GM18502 (cell line): ENCODE data around the gene ENTPD1.
A peak's percentile ranks its signal among the peaks of the same experiment; 100 is the strongest.
"Not testable (repeated sequence)": the region's sequence is repeated elsewhere in the genome, so short reads cannot be mapped to it uniquely, and the experiment has no call there.

Experiments used
- ATAC-seq: cut with Tn5 transposase; IDR thresholded peaks from one replicate; pipeline ENCODE4 v1.9.1; 2021; ENCODE audit warnings: mild to moderate bottlenecking; ENCODE audit not compliant: unreplicated experiment, poor library complexity

Gene ENTPD1

GRCh38 chr10:95906677-95907455 lies 150.9 kb downstream of the ENTPD1 start:
- ATAC-seq = peak; percentile 45

DNA sequence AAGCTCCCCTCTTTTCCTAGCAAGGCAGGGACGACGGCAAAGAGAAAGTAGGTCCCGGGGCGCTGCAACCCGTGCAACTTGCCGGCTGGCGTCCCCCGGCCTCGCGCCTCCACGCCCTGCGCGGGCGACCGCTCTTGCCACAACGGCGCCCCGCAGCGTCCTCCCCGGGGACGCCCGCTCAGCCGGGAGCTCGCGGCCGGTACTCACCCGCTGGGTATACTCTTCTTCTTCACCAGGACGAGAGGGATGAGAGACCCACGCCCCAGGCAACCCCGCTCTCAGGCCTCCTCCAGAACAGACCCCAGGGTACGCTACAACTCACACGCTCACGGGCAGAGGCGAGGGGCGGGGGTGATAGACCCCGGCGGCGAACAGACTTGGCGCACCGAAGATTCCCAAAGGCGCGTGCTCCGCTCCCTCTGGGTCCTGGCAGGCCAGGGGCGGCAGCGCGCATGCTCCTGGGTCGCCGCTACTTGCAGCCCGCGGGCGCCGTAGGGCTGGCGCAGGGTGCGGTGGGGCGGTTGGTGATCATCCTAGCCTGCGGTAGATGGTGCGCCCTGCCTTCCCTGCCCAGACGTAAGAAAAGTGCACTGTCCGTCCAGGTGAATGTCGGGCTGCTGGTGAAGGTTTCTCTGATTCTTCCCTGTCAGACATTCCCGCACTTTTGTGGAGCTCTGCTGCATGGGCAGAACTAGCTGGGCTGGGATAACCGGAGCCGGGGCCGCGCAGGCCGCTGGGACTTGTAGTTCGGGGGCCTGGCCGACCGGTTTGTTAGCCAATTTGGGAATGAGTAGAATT lies 151.7 kb downstream of the ENTPD1 start, which contains the start of gene CC2D2B:
Gene CC2D2B, plus strand, starts transcription at position 520 of the 798 bp plus-strand sequence. CDS start 3,349 bp downstream, outside the sequence.
- ATAC-seq = peak; percentile 93

- no peak for ATAC-seq
These were observed 152.5 kb downstream of the ENTPD1 start for GRCh38 chr10:95908450-95908849.

DNA sequence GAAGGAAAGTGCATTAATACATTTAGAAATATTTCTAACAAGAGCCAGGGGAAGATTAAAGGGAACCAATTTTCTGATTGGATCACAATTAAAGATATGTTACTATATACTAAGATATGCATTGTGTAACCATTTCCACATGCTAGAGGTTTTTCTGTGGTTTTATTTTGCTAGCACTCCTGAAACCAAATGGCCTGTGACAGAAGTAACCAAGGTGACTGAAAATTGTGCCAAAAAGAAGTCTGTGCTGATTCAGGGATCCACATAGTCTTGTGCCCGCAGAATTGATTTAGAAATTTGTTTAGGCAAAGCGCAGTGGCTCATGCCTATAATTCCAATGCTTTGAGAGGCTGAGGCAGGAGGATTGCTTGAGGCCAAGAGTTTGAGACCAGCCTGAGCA lies 153.6 kb downstream of the ENTPD1 start:
- ATAC-seq = no peak

GRCh38 chr10:95916039-95916438 lies 160.1 kb downstream of the ENTPD1 start:
- not testable (repeated sequence) for ATAC-seq
